Neural progenitor cell (in vitro differentiated cells): ENCODE measurements around the gene PHACTR4. TPM values are rescaled to one million over a fixed set of nuclear protein-coding genes. Genes with fewer than 3 reads are reported as not detected.

ENCODE experiments used
- DNase-seq: peaks from one replicate; pipeline ENCODE4 v3.0.0-alpha.2; 2016; ENCODE audit warnings: low spot score
- H2AFZ ChIP-seq: fragments of 200-600 bp; sonication (generic); replicated peaks from 2 replicates; pipeline ENCODE4 v1.6.1; 2016; ENCODE audit warnings: antibody characterized with exemption
- H3F3A ChIP-seq: fragments of 200-600 bp; sonication (generic); 2 replicates; pipeline ENCODE4 v1.6.1; 2016; ENCODE audit warnings: antibody characterized with exemption, low read depth
- H3K27ac ChIP-seq: fragments of 200-600 bp; sonication (generic); 2 replicates; pipeline ENCODE4 v1.5.1; 2016; ENCODE audit warnings: mild to moderate bottlenecking
- H3K27me3 ChIP-seq: fragments of 200-600 bp; sonication (generic); 2 replicates; pipeline ENCODE4 v1.6.1; 2016; ENCODE audit warnings: mild to moderate bottlenecking, moderate library complexity
- H3K36me3 ChIP-seq: fragments of 200-600 bp; sonication (generic); 2 replicates; pipeline ENCODE4 v1.5.1; 2016
- H3K4me1 ChIP-seq: fragments of 200-600 bp; sonication (generic); 2 replicates; pipeline ENCODE4 v1.6.1; 2016; ENCODE audit warnings: mixed run types
- H3K4me2 ChIP-seq: fragments of 200-600 bp; sonication (generic); 2 replicates; pipeline ENCODE4 v1.6.1; 2016
- H3K4me3 ChIP-seq: fragments of 200-600 bp; sonication (generic); 2 replicates; pipeline ENCODE4 v1.5.1; 2016
- H3K79me2 ChIP-seq: fragments of 200-600 bp; sonication (generic); 2 replicates; pipeline ENCODE4 v1.6.1; 2016; ENCODE audit warnings: low read depth
- H3K9ac ChIP-seq: fragments of 200-600 bp; sonication (generic); 2 replicates; pipeline ENCODE4 v1.6.1; 2016
- H3K9me3 ChIP-seq: fragments of 200-600 bp; sonication (generic); 2 replicates; pipeline ENCODE4 v1.5.1; 2016; ENCODE audit warnings: low read depth
- H4K20me1 ChIP-seq: fragments of 200-600 bp; sonication (generic); 2 replicates; pipeline ENCODE4 v1.6.1; 2016; ENCODE audit warnings: low read depth
- H3K27ac Mint-ChIP-seq: 3 replicates; pipeline ENCODE4 v1.8.0; 2021; ENCODE audit warnings: mixed read lengths
- H3K27me3 Mint-ChIP-seq: 2 replicates; pipeline ENCODE4 v1.8.0; 2022; ENCODE audit warnings: low read depth, mild to moderate bottlenecking, inconsistent platforms, moderate library complexity, mixed read lengths; ENCODE audit not compliant: insufficient read depth
- H3K36me3 Mint-ChIP-seq: 3 replicates; pipeline ENCODE4 v1.8.0; 2021; ENCODE audit warnings: mixed read lengths
- H3K4me1 Mint-ChIP-seq: 3 replicates; pipeline ENCODE4 v1.8.0; 2021; ENCODE audit warnings: mixed read lengths
- H3K4me3 Mint-ChIP-seq: 3 replicates; pipeline ENCODE4 v1.8.0; 2021; ENCODE audit warnings: mild to moderate bottlenecking, moderate library complexity, mixed read lengths
- H3K9me3 Mint-ChIP-seq: 3 replicates; pipeline ENCODE4 v1.8.0; 2020; ENCODE audit warnings: mixed read lengths
- EZH2 ChIP-seq: fragments of 200-600 bp; sonication (generic); IDR thresholded peaks from 2 replicates; pipeline ENCODE4 v1.6.1; 2017; ENCODE audit warnings: antibody characterized with exemption, mild to moderate bottlenecking, moderate library complexity
- EZH2phosphoT487 ChIP-seq: fragments of 200-600 bp; sonication (generic); IDR thresholded peaks from 2 replicates; pipeline ENCODE4 v1.6.1; 2017; ENCODE audit warnings: antibody characterized with exemption
- total RNA-seq: library from RNA; depleted of rRNA; stranded (reverse); fragments of >200 nt; gene quantifications from 2 replicates; pipeline ENCODE4 v1.2.3, GENCODE V29; 2015; ENCODE audit warnings: low replicate concordance
- TF ChIP-seq, protein P1 (sequence below): fragments of 200-600 bp; sonication (generic); IDR thresholded peaks from 2 replicates; pipeline ENCODE4 v1.5.1; 2017; ENCODE audit warnings: antibody characterized with exemption, mild to moderate bottlenecking

Gene PHACTR4
- total RNA-seq, 1 donor from 2014 or later, result 34.0 TPM

GRCh38 chr1:28436211-28436769 is 66.8 kb downstream of the PHACTR4 start:
- Histone ChIP-seq H3K4me3 (no peak overlapping the region), H4K20me1 (peaks cover 52% of the 10 kb centered on the region), H3K27ac (no peak overlapping the region), H2AFZ (no peak overlapping the region), H3K27me3 (no peaks in the 10 kb centered on the region), H3K4me2 (no peak overlapping the region), H3K9me3 (no peaks in the 10 kb centered on the region), H3F3A (peaks cover 7% of the 10 kb centered on the region), H3K9ac (no peak overlapping the region), H3K36me3 (no peaks in the 10 kb centered on the region), H3K79me2 (peaks cover 63% of the 10 kb centered on the region), H3K4me1 (peaks cover 7% of the 10 kb centered on the region)
- Mint-ChIP-seq H3K27ac (no peak overlapping the region), H3K4me3 (no peak overlapping the region), H3K36me3 (no peaks in the 10 kb centered on the region), H3K27me3 (no peaks in the 10 kb centered on the region), H3K4me1 (peaks cover 16% of the 10 kb centered on the region), H3K9me3 (no peaks in the 10 kb centered on the region)
- DNase-seq, result no peak
- TF ChIP-seq, protein P1, sequence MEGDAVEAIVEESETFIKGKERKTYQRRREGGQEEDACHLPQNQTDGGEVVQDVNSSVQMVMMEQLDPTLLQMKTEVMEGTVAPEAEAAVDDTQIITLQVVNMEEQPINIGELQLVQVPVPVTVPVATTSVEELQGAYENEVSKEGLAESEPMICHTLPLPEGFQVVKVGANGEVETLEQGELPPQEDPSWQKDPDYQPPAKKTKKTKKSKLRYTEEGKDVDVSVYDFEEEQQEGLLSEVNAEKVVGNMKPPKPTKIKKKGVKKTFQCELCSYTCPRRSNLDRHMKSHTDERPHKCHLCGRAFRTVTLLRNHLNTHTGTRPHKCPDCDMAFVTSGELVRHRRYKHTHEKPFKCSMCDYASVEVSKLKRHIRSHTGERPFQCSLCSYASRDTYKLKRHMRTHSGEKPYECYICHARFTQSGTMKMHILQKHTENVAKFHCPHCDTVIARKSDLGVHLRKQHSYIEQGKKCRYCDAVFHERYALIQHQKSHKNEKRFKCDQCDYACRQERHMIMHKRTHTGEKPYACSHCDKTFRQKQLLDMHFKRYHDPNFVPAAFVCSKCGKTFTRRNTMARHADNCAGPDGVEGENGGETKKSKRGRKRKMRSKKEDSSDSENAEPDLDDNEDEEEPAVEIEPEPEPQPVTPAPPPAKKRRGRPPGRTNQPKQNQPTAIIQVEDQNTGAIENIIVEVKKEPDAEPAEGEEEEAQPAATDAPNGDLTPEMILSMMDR, result no peak
- TF ChIP-seq EZH2phosphoT487, result no peak
- TF ChIP-seq EZH2, result no peak

GRCh38 chr1:28437264-28437923 is 67.9 kb downstream of the PHACTR4 start:
- H3K4me1 ChIP-seq, result peaks cover 7% of the 10 kb centered on the region
- H3K4me2 ChIP-seq, result no peak overlapping the region
- peak; percentile 4 for DNase-seq
- H4K20me1 ChIP-seq, result peaks cover 46% of the 10 kb centered on the region
- H3K4me3 Mint-ChIP-seq, result no peak overlapping the region
- H3K27ac ChIP-seq, result no peak overlapping the region
- no peak overlapping the region for H3K4me3 ChIP-seq
- TF ChIP-seq EZH2phosphoT487, result no peak
- TF ChIP-seq, protein P1, result no peak
- TF ChIP-seq EZH2, result no peak
- peaks cover 16% of the 10 kb centered on the region for H3K4me1 Mint-ChIP-seq
- H3K9me3 ChIP-seq, result no peaks in the 10 kb centered on the region
- no peaks in the 10 kb centered on the region for H3K36me3 ChIP-seq
- H3F3A ChIP-seq, result peaks cover 7% of the 10 kb centered on the region
- no peaks in the 10 kb centered on the region for H3K27me3 Mint-ChIP-seq
- no peak overlapping the region for H3K27ac Mint-ChIP-seq
- H3K9me3 Mint-ChIP-seq, result no peaks in the 10 kb centered on the region
- no peaks in the 10 kb centered on the region for H3K36me3 Mint-ChIP-seq
- H2AFZ ChIP-seq, result no peak overlapping the region
- peaks cover 52% of the 10 kb centered on the region for H3K79me2 ChIP-seq
- no peaks in the 10 kb centered on the region for H3K27me3 ChIP-seq
- no peak overlapping the region for H3K9ac ChIP-seq

DNA sequence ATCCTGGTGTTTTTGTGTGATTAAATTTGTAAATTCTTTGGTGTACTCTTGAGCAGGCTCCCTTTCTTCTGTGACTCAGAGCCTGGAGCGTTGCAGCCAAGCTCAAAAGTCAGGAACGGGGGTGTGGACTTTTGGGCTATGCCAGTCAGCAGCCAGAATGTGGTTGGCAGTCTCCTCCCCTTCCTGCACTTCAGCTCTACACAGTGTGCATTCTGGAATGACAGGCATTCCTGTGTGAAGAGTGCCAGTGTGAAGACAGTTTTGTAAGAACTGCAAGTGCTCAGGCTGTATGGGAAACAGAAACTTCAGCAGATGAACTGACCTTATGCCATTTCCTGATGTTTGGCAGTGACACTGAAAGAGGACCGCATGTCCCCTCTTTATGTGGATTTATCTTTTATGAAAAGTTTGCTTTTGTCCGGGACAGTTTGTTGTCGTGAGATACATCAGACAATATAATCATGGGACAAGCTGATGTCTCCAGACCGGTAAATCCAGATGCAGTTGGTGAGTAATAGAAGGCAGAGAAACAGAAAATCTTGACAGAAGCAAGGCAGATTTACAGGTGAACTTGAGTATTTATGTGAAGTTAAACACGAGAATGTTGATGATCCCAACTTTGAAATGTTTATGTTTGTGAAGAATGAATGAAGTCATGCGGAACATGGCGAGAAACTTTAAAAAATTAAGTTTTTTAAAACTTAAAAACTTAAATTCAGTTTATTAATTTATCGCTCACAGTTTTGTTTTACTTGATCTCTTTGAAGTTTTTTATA is 68.6 kb downstream of the PHACTR4 start:
- peak overlapping the region; percentile 0 for H3K27ac Mint-ChIP-seq
- Histone ChIP-seq H2AFZ (no peak overlapping the region), H3K9me3 (no peaks in the 10 kb centered on the region), H3K36me3 (no peaks in the 10 kb centered on the region), H3K27ac (no peak overlapping the region), H3K4me2 (no peak overlapping the region), H3F3A (peaks cover 7% of the 10 kb centered on the region), H3K4me3 (no peak overlapping the region), H3K27me3 (no peaks in the 10 kb centered on the region), H4K20me1 (peaks cover 46% of the 10 kb centered on the region), H3K4me1 (peaks cover 7% of the 10 kb centered on the region), H3K9ac (no peak overlapping the region), H3K79me2 (peaks cover 46% of the 10 kb centered on the region)
- H3K27me3 Mint-ChIP-seq, result no peaks in the 10 kb centered on the region
- H3K4me1 Mint-ChIP-seq, result peaks cover 16% of the 10 kb centered on the region
- no peak overlapping the region for H3K4me3 Mint-ChIP-seq
- H3K36me3 Mint-ChIP-seq, result no peaks in the 10 kb centered on the region
- no peaks in the 10 kb centered on the region for H3K9me3 Mint-ChIP-seq
- peak; percentile 58 for DNase-seq
- TF ChIP-seq, protein P1, result no peak
- TF ChIP-seq EZH2phosphoT487 (no peak), EZH2 (no peak)
